Choroid plexus epithelial cell (primary cell): ENCODE measurements around the gene TMEM175.

Experiments
- DNase-seq: peaks from one replicate; pipeline ENCODE4 v3.0.0-alpha.2; 2010; ENCODE audit warnings: low read depth
- H3K4me3 ChIP-seq: 2 replicates; pipeline ENCODE4 v1.5.1; 2011; ENCODE audit warnings: low read depth, mild to moderate bottlenecking, control low read depth, low read length, moderate library complexity
- TF ChIP-seq, protein P1 (sequence below): conservative IDR thresholded peaks from 2 replicates; pipeline ENCODE4 v1.5.1; 2011; ENCODE audit warnings: low read depth, mild to moderate bottlenecking, control low read depth, inconsistent platforms, low read length, moderate library complexity

Gene TMEM175

DNA sequence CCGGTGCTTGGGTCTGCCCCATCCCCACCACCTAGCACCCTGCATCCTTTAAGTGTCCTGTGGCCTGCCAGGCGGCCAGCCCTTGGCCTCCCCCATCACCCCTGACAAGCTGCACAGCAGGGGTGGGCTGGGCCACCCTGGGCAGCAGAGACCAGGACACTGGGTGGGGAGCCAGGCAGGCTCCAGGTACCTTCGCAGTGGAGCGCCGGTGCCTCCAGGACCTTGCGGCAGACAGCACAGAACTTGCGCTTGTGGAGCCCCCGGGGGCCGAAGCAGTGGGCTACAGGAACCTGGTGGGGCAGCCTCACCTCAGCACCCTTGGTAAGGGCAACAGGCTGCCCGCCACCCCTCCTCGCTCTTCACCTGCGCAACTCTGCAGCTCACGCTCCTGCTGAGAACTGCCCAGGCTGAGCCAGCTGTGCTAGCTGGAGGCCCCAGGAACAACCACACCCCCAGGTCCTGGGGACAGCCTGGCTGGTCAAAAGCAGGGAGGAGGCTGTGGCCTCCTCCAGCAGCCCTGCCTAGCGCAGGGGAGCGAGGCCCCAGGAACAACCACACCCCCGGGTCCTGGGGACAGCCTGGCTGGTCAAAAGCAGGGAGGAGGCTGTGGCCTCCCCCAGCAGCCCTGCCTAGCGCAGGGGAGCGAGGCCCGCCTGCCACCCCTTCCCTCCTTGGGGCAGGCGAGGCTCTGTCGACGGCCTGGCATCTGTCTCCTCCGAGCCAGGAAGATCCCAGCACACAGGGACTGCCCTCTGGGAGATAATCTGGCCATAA, 36.5 kb downstream of the TMEM175 start:
- no peak overlapping the region for H3K4me3 ChIP-seq
- no peak for DNase-seq
- TF ChIP-seq, protein P1, sequence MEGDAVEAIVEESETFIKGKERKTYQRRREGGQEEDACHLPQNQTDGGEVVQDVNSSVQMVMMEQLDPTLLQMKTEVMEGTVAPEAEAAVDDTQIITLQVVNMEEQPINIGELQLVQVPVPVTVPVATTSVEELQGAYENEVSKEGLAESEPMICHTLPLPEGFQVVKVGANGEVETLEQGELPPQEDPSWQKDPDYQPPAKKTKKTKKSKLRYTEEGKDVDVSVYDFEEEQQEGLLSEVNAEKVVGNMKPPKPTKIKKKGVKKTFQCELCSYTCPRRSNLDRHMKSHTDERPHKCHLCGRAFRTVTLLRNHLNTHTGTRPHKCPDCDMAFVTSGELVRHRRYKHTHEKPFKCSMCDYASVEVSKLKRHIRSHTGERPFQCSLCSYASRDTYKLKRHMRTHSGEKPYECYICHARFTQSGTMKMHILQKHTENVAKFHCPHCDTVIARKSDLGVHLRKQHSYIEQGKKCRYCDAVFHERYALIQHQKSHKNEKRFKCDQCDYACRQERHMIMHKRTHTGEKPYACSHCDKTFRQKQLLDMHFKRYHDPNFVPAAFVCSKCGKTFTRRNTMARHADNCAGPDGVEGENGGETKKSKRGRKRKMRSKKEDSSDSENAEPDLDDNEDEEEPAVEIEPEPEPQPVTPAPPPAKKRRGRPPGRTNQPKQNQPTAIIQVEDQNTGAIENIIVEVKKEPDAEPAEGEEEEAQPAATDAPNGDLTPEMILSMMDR = no peak

DNA sequence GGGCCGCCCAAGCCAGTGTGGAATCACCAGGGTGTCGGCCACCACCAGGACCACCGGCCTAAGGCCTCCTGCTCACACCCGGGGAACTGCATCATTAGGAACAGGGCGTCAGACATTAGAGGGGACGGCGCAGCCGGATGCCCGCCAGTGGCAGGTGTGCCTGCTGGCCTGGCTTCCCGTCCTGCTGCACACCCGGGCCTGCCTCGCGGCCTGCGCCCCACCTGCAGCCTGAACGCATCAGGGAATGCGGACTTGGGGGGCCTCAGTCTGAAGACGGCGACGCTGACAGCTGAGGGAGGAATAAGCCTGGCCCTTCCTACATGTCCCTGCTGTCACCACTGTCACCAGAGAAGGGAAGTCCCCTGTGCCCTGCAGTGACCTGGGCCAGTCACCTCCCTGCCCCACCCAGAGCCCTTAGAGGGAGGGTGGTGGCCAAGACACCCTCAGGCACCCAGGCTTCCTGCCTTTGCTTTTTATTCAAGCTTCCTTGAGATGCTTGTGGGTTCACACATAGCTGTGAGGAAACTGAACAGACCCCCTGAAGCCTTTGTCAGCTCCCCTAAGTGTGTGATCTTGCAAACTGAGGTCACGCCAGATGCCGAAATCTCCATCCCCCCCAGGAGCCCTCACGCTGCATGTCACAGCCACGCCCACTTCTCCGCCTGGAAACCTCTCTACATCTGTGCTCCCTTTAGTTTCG, 37.9 kb downstream of the TMEM175 start:
- no peak overlapping the region for H3K4me3 ChIP-seq
- TF ChIP-seq, protein P1 = no peak
- no peak for DNase-seq

DNA sequence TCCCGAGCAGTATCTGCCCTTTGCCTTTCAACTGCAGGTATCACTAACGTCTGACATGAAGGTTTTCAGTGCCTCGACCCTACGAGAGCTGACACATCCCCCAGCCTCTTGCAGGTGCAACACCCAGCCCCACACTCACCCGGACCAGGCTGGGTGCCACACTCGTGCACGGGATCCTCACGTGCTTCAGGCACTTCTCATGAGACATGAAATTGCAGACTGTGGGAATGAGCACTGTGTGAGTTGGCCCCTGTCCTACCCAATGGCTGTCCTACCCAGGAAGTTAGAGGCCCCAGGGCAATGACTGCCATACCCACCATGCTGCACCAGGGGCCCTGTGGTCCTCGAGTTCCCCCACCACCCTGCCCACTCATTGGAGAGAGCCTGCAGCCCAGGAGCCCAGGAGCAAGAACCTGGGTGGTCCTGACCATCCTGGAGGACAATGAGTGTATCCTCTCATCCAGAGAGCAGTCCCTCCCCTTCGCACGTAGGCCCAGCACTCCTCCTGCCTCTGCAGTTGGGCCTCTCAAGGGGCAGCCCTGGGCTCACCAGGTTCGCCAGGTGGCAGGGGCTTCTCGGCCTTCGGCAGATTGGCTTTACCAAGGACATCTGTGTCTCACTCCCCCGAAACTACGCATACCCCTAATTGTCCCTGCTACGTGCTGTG, 38.7 kb downstream of the TMEM175 start:
- no peak overlapping the region for H3K4me3 ChIP-seq
- TF ChIP-seq, protein P1 = no peak
- DNase-seq = no peak

DNA sequence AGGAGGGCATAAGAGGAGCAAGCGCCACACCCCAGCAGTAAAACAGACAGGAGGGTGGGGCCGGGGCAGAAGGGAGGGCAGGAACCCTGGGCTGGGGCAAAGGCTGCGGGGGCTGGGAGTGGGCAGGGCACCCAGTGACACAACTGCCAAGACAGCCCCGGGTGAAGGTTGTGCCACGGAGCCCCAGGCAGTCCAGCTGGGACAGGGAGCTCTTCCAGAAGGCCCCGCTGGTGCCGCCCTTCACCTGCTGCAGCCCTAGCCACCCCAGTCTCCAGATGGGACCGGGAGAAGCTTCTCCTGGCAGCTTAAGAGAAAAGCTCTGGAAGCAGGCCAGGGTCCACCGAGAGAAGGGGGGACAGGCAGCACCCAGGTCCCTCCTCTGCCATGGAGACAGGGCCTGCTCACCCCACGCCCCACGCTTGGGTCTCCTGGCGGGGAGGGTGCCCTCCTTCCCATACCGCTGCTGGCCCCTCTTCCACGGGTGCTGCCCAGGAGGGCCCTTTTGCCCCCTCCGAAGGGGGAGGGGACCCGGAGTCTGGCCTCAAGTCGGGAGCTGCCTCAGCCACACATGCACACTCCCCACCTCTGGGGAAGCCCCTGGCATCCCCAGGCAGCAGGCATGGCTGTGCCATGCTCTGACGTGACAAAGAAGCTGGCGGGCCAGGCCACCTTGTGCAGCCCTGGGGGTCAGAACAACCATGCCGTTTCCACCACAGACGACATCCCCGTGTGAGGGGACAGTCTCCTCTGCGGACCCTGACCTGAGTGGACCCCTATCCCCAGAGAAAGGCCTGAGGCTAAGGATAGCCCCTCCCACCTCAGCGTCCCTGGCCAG, 39.6 kb downstream of the TMEM175 start:
- TF ChIP-seq, protein P1 = no peak
- peak overlapping the region; percentile 71 for H3K4me3 ChIP-seq
- no peak for DNase-seq

DNA sequence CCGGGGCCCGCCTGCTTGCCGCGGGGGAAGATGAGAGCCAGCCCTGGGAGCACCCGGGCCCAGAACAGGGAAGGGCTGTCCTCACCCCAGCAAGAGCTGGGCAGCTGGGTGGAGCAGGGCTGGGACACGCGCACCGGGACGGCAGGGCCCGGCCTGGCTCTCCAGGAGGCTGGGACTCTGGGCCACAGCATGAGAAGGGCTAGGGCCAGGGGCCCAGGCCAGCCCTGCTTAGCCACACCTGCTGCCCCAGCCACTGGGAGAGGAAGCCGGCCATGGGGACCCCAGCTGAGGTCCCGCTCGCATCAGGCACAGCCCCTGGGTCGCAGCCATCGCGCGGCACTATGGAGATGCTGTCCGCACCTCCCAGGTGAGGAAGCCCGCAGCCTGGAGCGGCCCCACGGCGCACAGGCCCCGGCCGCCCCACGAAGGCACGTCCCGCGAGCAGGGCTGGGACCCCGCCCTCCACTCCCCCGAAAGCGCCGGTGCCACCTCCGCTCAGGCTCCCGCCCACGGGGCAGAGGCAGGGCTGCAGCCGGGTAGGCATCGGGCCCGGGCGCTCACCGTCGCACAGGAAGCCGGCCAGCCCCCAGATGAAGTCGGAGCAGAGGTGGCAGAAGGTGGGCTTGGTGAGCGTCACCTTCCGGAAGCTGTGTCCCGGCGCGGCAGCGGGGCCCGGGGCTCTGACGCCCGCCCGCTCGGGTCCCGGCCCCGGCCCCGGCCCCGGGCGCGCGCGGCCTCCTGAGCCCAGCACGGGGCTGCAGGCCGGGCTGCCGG, 40.6 kb downstream of the TMEM175 start:
- peak overlapping the region; percentile 71 for H3K4me3 ChIP-seq
- DNase-seq = no peak
- TF ChIP-seq, protein P1 = no peak
